Retinal pigment epithelial cell (primary cell): ENCODE data around the gene B4GALT3.
"Not testable (repeated sequence)": the region's sequence is repeated elsewhere in the genome, so short reads cannot be mapped to it uniquely, and the experiment has no call there.

ENCODE experiments used
- DNase-seq: peaks from one replicate; pipeline ENCODE4 v3.0.0-alpha.2; 2010; ENCODE audit warnings: low read depth
- H3K4me3 ChIP-seq: 2 replicates; pipeline ENCODE4 v1.5.1; 2011; ENCODE audit warnings: mild to moderate bottlenecking, low read length, control low read depth, moderate library complexity
- CTCF ChIP-seq: conservative IDR thresholded peaks from 2 replicates; pipeline ENCODE4 v1.5.1; 2011; ENCODE audit warnings: low read depth, low read length, control low read depth, inconsistent platforms

B4GALT3 gene

GRCh38 chr1:161177112-161177935 is at the start of gene B4GALT3:
Gene B4GALT3, minus strand, starts transcription at chr1:161177507. Its CDS starts 1,447 bp downstream, at chr1:161176060.
- DNase-seq = no peak
- peak; percentile 14 for TF ChIP-seq CTCF

GRCh38 chr1:161226759-161227158 is 49.5 kb upstream of the B4GALT3 start:
- H3K4me3 ChIP-seq = peak overlapping the region; percentile 95
- DNase-seq = no peak
- TF ChIP-seq CTCF = no peak

More at GRCh38 chr1:161177112-161177935, at the start of gene B4GALT3:
- H3K4me3 ChIP-seq = peak within 1 kb of the TSS; percentile 98

DNA sequence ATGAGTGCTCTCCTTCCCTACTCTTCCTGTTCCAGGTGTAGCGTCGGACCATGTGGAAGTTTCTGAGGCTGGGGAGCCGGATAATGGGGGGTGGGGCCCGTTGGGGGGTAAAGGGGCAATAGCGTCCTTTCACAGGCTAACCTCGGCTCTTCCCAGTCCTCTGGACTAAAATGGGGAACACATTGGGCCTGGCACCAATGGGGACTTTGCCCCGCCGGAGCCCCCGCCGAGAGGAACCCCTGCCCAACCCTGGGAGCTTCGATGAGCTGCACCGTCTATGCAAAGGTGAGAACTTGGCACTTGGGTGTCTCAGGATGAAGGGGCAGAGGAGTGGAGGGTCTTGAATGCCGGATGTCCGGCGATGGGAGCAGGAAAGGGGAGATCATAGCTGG is 49.0 kb upstream of the B4GALT3 start:
- peak overlapping the region; percentile 95 for H3K4me3 ChIP-seq
- no peak for TF ChIP-seq CTCF

DNA sequence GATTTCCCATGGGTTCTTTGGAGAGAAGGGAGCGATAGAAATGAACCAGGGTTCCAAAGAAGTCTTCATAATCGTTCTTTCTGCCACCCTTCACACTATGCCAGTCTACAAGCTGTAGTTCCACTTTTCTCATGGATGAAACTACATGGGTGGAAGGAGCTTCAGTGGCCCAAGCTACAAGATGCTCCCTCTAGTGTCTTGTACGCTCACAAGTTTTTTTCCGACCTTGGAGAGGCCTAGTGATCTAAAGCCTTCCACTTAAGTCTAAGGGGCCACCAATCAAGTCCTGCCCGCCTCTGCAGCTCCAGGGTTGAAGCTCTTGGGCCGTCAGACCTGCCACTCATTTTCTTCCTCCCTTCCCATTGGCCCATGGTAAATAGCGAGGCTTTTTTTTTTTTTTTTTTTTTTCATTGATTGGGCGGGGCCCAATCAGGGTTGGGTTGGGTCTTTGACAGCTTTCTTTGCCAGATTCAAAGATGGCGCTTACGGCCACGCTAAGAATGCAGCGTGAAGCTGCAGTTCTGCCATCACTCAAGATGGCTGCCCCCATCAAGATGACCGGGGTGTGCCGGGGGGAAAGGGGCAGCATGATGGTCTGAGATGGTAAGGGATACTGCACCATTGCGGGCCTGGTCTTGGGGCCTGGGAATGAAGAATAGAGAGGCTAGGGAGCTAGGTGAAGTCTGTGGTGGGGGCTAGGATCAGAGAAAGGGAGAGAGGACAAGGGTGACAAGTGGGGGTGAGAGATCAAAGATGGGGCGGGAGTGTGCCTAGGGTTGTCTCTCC is 48.4 kb upstream of the B4GALT3 start, which contains the start of gene TOMM40L:
Gene TOMM40L, plus strand, starts transcription at position 527 of the 786 bp plus-strand sequence. CDS start 430 bp downstream, outside the sequence.
- DNase-seq = peak; percentile 95
- TF ChIP-seq CTCF = peak; percentile 57
- peak within 1 kb of the TSS; percentile 95 for H3K4me3 ChIP-seq

More for the DNA sequence above, 49.0 kb upstream of the B4GALT3 start:
- no peak for DNase-seq

GRCh38 chr1:161225178-161225533 is 47.8 kb upstream of the B4GALT3 start:
- no peak for DNase-seq
- no peak overlapping the region for H3K4me3 ChIP-seq
- no peak for TF ChIP-seq CTCF

- not testable (repeated sequence) for H3K4me3 ChIP-seq, DNase-seq
Observed at GRCh38 chr1:161224695-161225087, 47.4 kb upstream of the B4GALT3 start.

DNA sequence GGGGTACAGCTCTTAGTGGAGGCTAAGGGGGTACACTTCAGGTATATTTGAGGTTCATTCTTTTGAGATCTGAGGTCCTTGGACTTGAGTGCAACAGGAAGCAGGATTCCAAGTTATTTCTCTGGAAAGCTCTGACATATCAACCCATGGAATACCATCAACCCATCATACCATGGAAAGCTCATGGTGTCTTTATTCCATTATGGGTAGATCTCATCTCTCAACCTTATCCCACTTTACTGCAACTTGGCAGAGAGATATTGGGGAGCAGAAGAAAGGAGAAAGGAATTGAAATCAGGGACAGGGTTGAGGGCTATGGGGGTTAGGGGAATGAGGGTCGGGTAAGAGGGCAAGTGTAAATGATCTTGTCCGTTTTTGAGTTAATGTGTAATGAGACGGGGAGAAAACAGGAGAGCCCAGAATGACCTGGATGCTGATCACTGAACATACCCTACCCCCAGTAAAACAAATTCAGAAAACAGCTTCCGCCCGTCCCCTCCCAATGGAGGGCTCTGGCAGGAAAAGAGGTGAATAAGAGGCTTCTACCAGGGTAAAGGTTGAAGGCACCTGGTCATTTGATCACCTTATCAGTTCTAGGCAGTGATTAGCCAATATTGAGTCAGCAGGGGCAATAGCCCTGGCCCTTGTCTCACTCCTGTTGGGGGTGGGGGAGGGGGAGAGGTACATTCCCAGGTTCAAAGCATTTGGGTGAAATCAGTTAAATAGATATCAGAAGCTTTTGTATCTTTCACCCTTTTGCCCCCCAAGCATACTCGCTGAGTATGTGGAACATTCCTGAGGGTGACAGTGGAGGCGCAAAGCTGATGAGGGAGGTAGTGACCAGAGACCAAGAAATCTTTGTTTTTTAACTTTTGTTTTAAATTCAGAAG is 46.7 kb upstream of the B4GALT3 start:
- no peak for TF ChIP-seq CTCF
- no peak overlapping the region for H3K4me3 ChIP-seq
- no peak for DNase-seq
